Astrocyte of the spinal cord (primary cell): ENCODE measurements around the gene PCSK6.
"Not testable (repeated sequence)": the region's sequence is repeated elsewhere in the genome, so short reads cannot be mapped to it uniquely, and the experiment has no call there.

Experiments
- DNase-seq: peaks from one replicate; pipeline ENCODE4 v3.0.0; 2011; ENCODE audit warnings: low read depth, low spot score
- H3K4me3 ChIP-seq: 2 replicates; pipeline ENCODE4 v1.5.1; 2011; ENCODE audit warnings: low read depth, mild to moderate bottlenecking, low read length, moderate library complexity
- in situ Hi-C: cut with HindIII; loops from 2 replicates; pipeline ENCODE4 v1.10.0; 2017; ENCODE audit warnings: low sequenced_read_pairs
- TF ChIP-seq, protein P1 (sequence below): IDR thresholded peaks from 2 replicates; pipeline ENCODE4 v1.5.1; 2012; ENCODE audit warnings: low read depth, mild to moderate bottlenecking, low read length, inconsistent platforms

The PCSK6 gene

DNA sequence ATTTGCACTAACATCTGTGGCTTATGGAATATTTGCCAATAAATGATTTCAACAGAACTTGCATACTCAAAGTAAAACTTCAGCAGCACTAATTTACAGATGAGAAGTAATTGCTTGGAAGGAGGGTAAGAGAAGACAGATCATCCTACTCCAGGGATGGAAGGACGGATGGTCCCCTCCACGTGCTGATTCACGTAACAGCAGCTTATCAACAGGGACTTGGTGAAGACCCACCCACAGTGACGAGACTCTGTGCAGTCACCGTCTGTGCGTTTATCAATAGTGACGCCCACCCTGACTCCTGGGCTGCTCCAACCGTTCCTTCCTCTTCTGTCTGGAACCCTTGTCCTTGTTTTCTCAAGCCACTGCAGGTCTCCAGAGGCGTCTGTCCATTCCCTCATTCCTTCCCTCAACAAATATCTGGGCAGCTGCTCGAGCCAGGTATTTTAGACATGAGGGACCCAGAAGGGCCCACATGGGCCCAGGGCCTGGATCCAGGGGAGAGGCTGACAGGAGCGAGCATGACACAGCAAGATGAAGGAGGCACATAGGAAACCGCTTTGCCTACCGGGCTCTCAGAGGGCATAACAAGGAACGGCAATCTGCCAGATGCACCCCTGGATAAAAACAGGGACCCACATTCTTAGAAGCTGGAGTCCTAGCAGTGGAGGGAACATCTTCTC, 33.3 kb downstream of the PCSK6 start:
- DNase-seq = no peak
- TF ChIP-seq, protein P1, sequence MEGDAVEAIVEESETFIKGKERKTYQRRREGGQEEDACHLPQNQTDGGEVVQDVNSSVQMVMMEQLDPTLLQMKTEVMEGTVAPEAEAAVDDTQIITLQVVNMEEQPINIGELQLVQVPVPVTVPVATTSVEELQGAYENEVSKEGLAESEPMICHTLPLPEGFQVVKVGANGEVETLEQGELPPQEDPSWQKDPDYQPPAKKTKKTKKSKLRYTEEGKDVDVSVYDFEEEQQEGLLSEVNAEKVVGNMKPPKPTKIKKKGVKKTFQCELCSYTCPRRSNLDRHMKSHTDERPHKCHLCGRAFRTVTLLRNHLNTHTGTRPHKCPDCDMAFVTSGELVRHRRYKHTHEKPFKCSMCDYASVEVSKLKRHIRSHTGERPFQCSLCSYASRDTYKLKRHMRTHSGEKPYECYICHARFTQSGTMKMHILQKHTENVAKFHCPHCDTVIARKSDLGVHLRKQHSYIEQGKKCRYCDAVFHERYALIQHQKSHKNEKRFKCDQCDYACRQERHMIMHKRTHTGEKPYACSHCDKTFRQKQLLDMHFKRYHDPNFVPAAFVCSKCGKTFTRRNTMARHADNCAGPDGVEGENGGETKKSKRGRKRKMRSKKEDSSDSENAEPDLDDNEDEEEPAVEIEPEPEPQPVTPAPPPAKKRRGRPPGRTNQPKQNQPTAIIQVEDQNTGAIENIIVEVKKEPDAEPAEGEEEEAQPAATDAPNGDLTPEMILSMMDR = no peak
- in situ Hi-C loops = no loop called here
- H3K4me3 ChIP-seq = no peak overlapping the region

DNA sequence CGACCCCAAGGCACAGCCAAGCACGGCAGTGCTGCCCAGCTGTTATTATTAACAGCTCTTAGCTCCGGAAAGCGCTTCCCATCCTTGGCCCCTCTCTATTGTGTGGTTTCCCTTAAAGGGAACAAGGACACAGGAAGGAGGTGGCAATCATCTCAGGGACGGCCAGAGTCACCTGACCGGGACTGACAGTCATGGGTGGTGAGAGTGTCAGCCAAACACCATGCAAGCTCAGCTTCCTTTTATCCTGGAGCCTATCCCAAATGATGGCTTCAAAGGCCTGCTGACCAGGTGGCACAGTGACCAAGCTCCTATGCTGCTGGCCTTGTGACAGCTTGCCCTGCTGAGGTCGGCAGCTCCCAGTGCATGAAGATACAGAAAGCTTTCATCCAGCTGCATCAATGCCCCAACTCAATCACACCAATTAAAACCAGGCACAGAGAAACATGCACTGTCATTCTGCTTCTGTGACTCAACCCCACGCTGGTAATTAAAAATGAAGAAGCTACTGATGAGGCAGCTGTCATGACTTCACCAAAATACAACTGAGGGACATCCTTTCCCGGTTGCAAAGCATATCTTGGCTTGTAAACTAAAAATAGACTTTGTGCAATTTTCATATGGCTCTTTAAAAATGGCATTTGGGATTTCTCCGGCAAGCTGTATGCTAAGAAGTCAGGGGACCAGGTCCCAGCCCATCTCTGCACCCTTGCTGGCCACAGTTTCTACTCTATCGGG, 34.0 kb downstream of the PCSK6 start:
- DNase-seq = no peak
- TF ChIP-seq, protein P1 = no peak
- in situ Hi-C loops = no loop called here
- H3K4me3 ChIP-seq = no peak overlapping the region

DNA sequence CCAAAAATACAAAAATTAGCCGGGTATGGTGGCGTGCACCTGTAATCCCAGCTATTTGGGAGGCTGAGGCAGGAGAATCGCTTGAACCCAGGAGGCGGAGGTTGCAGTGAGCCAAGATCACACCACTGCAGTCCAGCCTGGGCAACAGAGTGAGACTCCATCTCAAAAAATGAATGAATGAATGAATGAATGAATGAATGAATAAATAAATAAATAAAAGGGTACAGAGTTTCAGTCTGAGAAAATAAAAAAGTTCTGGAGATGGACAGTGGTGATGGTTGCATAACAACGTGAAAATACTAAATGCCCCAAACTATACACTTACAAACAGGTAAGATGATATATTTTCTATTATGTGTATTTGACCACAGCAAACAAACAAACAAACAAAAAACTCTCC, 34.7 kb downstream of the PCSK6 start:
- DNase-seq, H3K4me3 ChIP-seq, in situ Hi-C loops: not testable (repeated sequence)

DNA sequence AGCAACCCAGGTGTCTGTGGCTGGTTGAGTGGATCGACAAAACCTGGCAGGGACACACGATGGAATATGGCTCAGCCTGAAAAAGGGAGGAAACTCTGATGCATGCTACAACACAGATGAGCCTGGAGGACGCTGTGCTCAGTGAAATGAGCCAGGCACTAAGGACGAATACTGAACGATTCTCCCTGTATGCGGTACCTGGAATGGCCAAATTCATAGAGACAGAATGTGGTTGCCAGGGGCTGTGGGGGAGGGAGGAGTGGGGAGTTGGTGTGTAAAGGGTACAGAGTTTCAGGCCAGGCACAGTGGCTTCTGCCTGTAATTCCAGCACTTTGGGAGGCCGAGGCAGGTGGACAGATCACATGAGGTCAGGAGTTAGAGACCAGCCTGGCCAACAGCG, 35.1 kb downstream of the PCSK6 start:
- in situ Hi-C loops = no loop called here
- TF ChIP-seq, protein P1 = no peak
- DNase-seq = no peak
- no peak overlapping the region for H3K4me3 ChIP-seq

DNA sequence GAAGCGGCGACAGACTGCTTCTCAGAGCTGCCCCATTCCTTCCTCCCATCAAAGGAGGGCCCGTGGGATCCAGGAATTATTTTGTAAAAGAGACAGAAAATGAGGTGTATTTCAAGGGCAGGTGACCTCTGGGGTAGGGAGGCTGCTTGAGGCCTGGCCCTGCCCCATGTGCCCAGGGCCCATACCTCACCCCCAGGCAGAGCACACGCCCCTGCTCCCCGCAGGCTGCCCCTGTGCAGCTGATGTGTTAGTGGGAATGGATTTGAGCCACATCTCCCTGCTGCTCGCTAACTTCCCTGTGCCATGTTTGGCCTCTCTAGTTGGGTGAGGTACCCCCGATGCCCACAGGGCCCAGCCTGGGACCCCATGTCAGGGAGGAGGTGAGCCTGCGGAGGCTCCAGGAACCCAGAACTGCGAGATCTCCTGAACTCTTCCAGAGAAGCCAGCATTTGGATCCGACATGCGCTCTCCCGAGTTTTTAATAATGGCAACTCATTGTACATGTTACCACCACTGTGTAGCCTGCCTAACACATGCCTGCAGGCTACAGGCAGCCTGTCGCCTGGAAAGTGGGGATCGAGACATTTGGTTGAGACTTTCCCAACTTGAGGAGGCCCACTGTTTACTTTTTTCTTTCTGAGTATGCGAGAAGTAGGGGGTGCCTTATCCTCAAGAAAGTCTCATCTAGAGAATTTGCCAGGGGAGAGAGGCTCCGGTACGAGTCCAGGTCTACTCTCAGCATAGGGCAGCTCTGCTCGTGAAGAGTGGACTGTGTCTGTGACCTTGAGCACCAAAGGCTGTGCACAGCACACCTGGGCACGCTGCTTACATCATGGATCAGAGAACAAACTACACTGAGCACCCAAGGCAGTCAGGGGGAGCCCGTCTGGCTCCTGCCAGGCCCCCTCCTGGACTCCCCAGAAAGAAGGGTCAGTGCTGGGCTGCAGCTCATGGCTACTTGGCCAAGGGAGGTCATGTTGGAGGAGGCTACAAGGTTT, 36.1 kb downstream of the PCSK6 start:
- TF ChIP-seq, protein P1 = no peak
- no peak overlapping the region for H3K4me3 ChIP-seq
- no peak for DNase-seq
- in situ Hi-C loops = no loop called here

DNA sequence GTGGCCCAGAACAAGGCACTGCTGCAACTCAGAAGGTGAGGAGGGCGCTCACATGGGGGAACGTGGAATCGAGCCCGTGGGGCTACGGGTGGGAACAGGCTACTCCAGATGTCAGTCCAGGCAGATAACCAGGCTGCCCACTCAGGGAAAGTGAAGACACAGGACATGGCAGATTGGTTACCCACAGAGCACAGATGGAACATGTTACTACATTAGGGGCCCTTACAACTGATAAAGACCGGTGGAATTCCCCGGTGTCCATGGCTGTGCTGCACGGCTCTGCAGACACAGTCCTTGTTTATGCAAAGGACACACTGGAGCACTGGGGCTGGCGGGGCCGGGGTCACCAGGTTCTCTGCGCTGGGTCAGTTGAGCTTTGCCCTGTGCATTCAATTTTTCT, 36.9 kb downstream of the PCSK6 start:
- DNase-seq = no peak
- in situ Hi-C loops = no loop called here

More for the DNA sequence above, 36.9 kb downstream of the PCSK6 start:
- TF ChIP-seq, protein P1 = no peak
- no peak overlapping the region for H3K4me3 ChIP-seq
